ENCODE results near the gene THRB.

THRB gene

GRCh38 chr3:24510030-24510648 is 15.5 kb upstream of the THRB start:
- DNase-seq = no peak

GRCh38 chr3:24508423-24508839 is 13.8 kb upstream of the THRB start:
- DNase-seq = peak; percentile 5 to 19

GRCh38 chr3:24507776-24508422 is 13.2 kb upstream of the THRB start:
- no peak for DNase-seq

GRCh38 chr3:24506966-24507775 is 12.5 kb upstream of the THRB start:
- no peak for DNase-seq

- DNase-seq = no peak
These were observed 11.3 kb upstream of the THRB start for GRCh38 chr3:24505691-24506550.

- no peak for DNase-seq
These were observed 10.1 kb upstream of the THRB start for GRCh38 chr3:24504772-24505171.

GRCh38 chr3:24503616-24504113 is 9.0 kb upstream of the THRB start:
- no peak for DNase-seq

- DNase-seq = no peak
These were observed 8.0 kb upstream of the THRB start for GRCh38 chr3:24502690-24503089.

GRCh38 chr3:24500806-24501205 is 6.2 kb upstream of the THRB start:
- no peak for DNase-seq

GRCh38 chr3:24499991-24500390 is 5.3 kb upstream of the THRB start:
- no peak for DNase-seq

GRCh38 chr3:24498796-24499195 is 4.1 kb upstream of the THRB start:
- DNase-seq = no peak

GRCh38 chr3:24498391-24498790 is 3.7 kb upstream of the THRB start:
- DNase-seq = no peak

GRCh38 chr3:24497942-24498341 is 3.3 kb upstream of the THRB start:
- DNase-seq = no peak

- DNase-seq = no peak
These were observed 2.2 kb upstream of the THRB start for GRCh38 chr3:24496529-24497482.

GRCh38 chr3:24495326-24495994 is 810 bp upstream of the THRB start:
- DNase-seq = no peak

GRCh38 chr3:24493746-24494617 is 668 bp downstream of the THRB start:
- no peak for DNase-seq

- DNase-seq = no peak
These were observed 1.6 kb downstream of the THRB start for GRCh38 chr3:24492971-24493551.

GRCh38 chr3:24490151-24490550 is 4.5 kb downstream of the THRB start:
- DNase-seq = no peak

All from NCI-H2081 (cell line).